Spleen (tissue), 7 donors: ENCODE data around the gene PTPRN2.

Experiments used
- POLR2A ChIP-seq, 3 donors: fragments of 450-650 bp; IDR thresholded peaks; one replicate each; pipeline ENCODE4 v1.5.1; 2017; ENCODE audit warnings: antibody characterized with exemption in 3 of 3, mild to moderate bottlenecking in 1 of 3
- POLR2AphosphoS5 ChIP-seq, 3 donors: sonication (generic); formaldehyde crosslinking; IDR thresholded peaks; one replicate each; pipeline ENCODE4 v1.5.1; 2017; ENCODE audit warnings: antibody characterized with exemption in 3 of 3
- TF ChIP-seq, protein P1 (sequence below), 11 experiments: fragments of 200-600 bp in 7 of 11; fragments of 450-650 bp in 4 of 11; sonication (generic) in 4 of 11; IDR thresholded peaks in 8 of 11; conservative IDR thresholded peaks in 3 of 11; 1 replicate in 7 of 11; 2 replicates in 4 of 11; pipeline versions ENCODE4 v1.4.0 to v1.8.0; 2016 to 2021; ENCODE audit warnings: antibody characterized with exemption in 11 of 11, inconsistent platforms in 4 of 11, mild to moderate bottlenecking in 1 of 11
- donor health status: DM: no; HTN: no; CAD: no; lungs with moderate emphysema.
- donor health status: DM: no; HTN: no; CAD: no.
- donor health status: DM: no; HTN: no; CAD: no.

DNA sequence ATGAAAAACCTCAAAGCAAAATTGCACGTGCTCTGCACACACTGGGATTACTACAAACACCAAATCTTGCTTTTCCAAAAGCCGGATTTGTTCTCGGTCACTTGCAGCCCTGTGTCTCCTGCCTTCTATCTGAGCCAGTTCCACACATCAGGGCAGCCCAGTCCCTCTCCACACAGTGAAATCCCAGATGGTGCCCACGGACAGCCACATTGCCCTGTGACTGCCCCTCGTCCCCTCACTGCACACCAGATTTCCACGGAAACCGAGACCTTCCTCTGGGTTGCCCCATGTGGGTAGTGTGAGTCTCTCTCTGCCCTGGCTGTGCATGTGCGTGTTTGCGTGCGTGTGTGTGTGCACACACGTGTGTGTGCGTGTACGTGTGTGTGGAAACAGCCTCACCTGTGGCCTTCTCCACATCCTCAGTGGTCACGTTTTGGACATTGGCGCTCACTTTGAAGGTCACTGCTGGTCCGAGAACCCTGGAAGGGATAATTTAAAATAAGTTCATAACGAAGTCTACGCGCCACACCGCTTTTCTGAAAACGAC, 506.7 kb downstream of the PTPRN2 start:
- TF ChIP-seq POLR2A (IDR thresholded peaks at IDR 0.05) (no peak), POLR2AphosphoS5 (IDR thresholded peaks at IDR 0.05) (no peak)
- TF ChIP-seq, protein P1, sequence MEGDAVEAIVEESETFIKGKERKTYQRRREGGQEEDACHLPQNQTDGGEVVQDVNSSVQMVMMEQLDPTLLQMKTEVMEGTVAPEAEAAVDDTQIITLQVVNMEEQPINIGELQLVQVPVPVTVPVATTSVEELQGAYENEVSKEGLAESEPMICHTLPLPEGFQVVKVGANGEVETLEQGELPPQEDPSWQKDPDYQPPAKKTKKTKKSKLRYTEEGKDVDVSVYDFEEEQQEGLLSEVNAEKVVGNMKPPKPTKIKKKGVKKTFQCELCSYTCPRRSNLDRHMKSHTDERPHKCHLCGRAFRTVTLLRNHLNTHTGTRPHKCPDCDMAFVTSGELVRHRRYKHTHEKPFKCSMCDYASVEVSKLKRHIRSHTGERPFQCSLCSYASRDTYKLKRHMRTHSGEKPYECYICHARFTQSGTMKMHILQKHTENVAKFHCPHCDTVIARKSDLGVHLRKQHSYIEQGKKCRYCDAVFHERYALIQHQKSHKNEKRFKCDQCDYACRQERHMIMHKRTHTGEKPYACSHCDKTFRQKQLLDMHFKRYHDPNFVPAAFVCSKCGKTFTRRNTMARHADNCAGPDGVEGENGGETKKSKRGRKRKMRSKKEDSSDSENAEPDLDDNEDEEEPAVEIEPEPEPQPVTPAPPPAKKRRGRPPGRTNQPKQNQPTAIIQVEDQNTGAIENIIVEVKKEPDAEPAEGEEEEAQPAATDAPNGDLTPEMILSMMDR (IDR thresholded peaks at IDR 0.05 in 8 of 11, conservative IDR thresholded peaks at IDR 0.05 in 3 of 11): no peak
